DND-41 (cell line): ENCODE data around the gene VAC14.

Source experiments
- EZH2 ChIP-seq: IDR thresholded peaks from 3 replicates; pipeline ENCODE4 v1.6.1; 2012; ENCODE audit warnings: borderline replicate concordance, low read depth, mild to moderate bottlenecking, moderate library complexity, low read length, inconsistent platforms; ENCODE audit not compliant: severe bottlenecking
- TF ChIP-seq, protein P1 (sequence below): IDR thresholded peaks from 2 replicates; pipeline ENCODE4 v1.5.1; 2012; ENCODE audit warnings: borderline replicate concordance, low read length, moderate library complexity, mild to moderate bottlenecking; ENCODE audit not compliant: poor library complexity, severe bottlenecking; ENCODE audit errors: extremely low read depth

DNA sequence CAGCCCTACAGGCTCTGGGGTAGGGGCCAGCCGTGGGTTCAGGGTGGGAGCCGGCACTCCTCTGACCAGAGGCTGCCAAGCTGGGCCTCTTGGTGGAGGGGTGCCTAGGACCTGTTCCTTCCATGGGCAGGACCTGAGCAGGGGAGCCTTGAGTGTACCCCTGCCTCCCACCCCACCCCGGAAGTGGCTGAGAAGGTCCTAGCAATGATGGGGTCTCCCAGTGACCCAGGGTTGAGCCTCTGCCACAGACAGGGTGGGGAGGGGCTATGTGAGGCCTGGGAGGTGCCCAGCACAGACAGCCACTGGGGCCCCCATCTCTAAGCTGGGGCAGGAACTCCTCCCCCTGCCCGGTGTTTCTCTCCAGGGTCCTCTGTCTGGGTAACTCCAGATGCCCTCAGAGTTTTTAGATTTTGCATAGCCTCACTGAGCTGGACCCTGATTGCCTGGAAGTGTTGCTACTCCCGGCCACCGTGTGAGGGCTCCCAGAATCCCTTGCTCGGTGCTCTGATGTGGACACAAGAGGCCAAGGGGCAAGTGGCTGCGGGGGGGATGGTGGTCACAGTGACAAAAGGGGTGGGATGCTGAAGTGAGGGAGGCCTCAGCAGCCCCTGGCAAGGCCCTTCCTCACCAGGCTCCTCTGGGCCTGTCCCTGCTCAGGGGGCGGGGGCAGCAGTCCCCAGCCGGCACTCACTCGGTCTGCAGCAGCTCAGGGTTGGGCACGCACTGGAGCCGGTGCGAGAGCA, 108.7 kb downstream of the VAC14 start:
- TF ChIP-seq, protein P1, sequence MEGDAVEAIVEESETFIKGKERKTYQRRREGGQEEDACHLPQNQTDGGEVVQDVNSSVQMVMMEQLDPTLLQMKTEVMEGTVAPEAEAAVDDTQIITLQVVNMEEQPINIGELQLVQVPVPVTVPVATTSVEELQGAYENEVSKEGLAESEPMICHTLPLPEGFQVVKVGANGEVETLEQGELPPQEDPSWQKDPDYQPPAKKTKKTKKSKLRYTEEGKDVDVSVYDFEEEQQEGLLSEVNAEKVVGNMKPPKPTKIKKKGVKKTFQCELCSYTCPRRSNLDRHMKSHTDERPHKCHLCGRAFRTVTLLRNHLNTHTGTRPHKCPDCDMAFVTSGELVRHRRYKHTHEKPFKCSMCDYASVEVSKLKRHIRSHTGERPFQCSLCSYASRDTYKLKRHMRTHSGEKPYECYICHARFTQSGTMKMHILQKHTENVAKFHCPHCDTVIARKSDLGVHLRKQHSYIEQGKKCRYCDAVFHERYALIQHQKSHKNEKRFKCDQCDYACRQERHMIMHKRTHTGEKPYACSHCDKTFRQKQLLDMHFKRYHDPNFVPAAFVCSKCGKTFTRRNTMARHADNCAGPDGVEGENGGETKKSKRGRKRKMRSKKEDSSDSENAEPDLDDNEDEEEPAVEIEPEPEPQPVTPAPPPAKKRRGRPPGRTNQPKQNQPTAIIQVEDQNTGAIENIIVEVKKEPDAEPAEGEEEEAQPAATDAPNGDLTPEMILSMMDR = no peak
- TF ChIP-seq EZH2 = no peak
